Large intestine (tissue), 3 donors: Measurements from ENCODE around the gene NAA60. TPM values are rescaled to one million over a fixed set of nuclear protein-coding genes. Genes with fewer than 3 reads are reported as not detected.
A peak's percentile ranks its signal among the peaks of the same experiment; 100 is the strongest.

Experiments
- DNase-seq, 2 donors: peaks; one replicate each; pipeline versions ENCODE4 v3.0.0 to v3.0.0-alpha.2; 2013
- H3K27ac ChIP-seq: one replicate; pipeline ENCODE4 v1.5.1; 2013; ENCODE audit warnings: low read length
- H3K27me3 ChIP-seq: 2 replicates; pipeline ENCODE4 v1.6.1; 2013; ENCODE audit warnings: low read length; ENCODE audit not compliant: control insufficient read depth, insufficient read depth
- H3K36me3 ChIP-seq: 2 replicates; pipeline ENCODE4 v1.6.1; 2013; ENCODE audit warnings: low read length; ENCODE audit not compliant: control insufficient read depth, insufficient read depth
- H3K4me1 ChIP-seq: one replicate; pipeline ENCODE4 v1.6.1; 2013; ENCODE audit warnings: low read length; ENCODE audit not compliant: control insufficient read depth, insufficient read depth
- H3K4me3 ChIP-seq: one replicate; pipeline ENCODE4 v1.5.1; 2013; ENCODE audit warnings: low read length
- H3K9me3 ChIP-seq: one replicate; pipeline ENCODE4 v1.6.1; 2013; ENCODE audit warnings: mild to moderate bottlenecking, low read depth, low read length, moderate library complexity; ENCODE audit not compliant: control insufficient read depth
- WGBS: methylation state at CpG from one replicate; pipeline ENCODE4 v1.1.5; 2013; ENCODE audit warnings: low lambda C conversion rate; ENCODE audit not compliant: insufficient coverage; 5-methylcytosine and 5-hydroxymethylcytosine counted together
- polyA plus RNA-seq: library from polyadenylated mRNA; unstranded; fragments of 120-200 nt; gene quantifications from one replicate; pipeline ENCODE4 v1.2.1, GENCODE V29; 2013

The NAA60 gene
- polyA plus RNA-seq, 1 donor = 59.3 TPM

DNA sequence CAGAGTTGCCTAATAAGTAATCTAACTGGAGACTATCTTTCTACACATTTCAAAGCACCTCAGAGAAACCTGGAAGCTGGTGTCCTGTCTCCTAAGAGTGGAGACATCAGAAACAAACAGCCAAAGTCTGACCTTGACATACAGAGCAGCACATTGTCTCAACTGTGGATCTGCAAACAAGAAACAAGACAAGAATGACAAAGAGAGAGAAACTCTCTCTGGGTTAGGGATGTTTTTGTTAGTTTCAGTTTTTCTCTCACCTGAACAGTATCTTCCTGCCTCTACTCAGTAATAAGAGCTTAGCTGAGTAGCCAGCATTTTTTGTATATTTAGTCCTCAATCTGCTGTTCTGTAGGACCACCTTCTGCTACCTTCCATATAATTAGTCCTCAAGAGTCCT is 9.1 kb upstream of the NAA60 start:
- Histone ChIP-seq H3K4me1 (no peaks in the 10 kb centered on the region), H3K27me3 (no peaks in the 10 kb centered on the region), H3K4me3 (no peak overlapping the region), H3K9me3 (peaks cover 11% of the 10 kb centered on the region), H3K36me3 (peaks cover 6% of the 10 kb centered on the region), H3K27ac (no peak overlapping the region)
- no peak for DNase-seq

DNA sequence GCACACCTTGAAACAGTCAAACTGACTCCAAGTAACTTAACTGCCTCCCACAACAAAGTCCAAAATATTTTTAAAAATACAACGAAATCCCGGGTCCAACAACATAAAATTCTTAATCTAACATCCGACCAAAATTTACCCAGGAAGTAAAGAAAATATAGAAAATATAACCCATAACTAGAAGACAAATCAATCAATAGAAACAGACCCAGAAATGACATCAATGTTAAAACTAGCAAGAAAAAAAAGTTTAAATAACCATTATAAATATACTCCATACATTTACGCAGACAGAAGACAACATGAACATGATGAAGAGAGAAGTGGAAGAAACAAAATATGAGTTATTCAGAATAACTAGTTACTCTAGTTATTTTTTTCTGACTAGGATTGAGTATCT is 3.8 kb upstream of the NAA60 start:
- Histone ChIP-seq H3K27me3 (no peaks in the 10 kb centered on the region), H3K36me3 (peaks cover 9% of the 10 kb centered on the region), H3K9me3 (peaks cover 22% of the 10 kb centered on the region), H3K4me1 (no peaks in the 10 kb centered on the region), H3K27ac (no peak overlapping the region), H3K4me3 (no peak overlapping the region)
- no peak for DNase-seq
- WGBS = 79% methylated on average over 3 of the region's 4 CpGs

DNA sequence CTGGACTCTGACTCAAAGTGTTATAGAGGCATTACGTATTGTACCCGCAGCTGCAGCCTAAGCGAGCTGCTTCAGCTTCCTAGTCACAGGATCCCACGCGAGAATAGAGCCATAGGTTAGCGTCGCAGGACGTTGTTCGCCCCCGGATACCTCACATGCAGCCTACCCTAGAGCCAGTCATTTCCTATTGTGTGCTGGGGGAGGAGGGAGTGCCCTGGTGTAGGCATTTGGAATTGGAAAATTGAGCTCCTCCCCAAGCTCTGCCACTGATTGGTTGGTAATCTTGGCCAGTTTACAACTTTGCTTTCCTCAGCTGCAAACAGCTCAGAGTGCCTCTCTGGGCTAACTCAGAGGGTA is 530 bp downstream of the NAA60 start:
- Histone ChIP-seq H3K9me3 (peaks cover 19% of the 10 kb centered on the region), H3K27ac (peak overlapping the region; percentile 93), H3K27me3 (no peaks in the 10 kb centered on the region), H3K4me1 (no peaks in the 10 kb centered on the region), H3K4me3 (peak overlapping the region; percentile 79), H3K36me3 (peaks cover 16% of the 10 kb centered on the region)
- no CpG with 5 or more reads among the region's 10 CpGs for WGBS
- peak; percentile 25 to 68 for DNase-seq

DNA sequence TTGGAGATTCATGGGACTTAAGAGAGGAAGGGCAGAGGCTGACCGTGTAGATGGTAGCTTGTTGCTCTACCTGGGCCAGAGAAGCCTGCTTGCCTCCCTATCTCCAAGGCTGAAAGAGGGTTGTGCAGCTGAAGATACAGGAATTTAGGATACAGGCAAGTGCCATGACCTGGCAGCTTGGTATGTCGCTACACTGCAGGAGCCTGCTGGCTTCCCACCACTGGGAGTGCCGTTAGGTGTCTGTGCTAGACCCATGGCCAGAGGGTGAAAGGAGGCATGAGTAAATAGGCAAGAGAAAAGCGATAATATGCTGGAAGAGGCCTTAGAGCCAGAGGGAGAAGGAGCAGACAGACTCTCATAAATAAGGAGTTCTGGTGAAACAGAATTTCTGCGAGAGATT is 10.6 kb downstream of the NAA60 start:
- H3K27me3 ChIP-seq = no peaks in the 10 kb centered on the region
- peaks cover 2% of the 10 kb centered on the region for H3K36me3 ChIP-seq
- 100% methylated on average over 2 of the region's 5 CpGs for WGBS
- peaks cover 4% of the 10 kb centered on the region for H3K4me1 ChIP-seq
- H3K27ac ChIP-seq = no peak overlapping the region
- DNase-seq = no peak
- H3K9me3 ChIP-seq = no peaks in the 10 kb centered on the region
- no peak overlapping the region for H3K4me3 ChIP-seq

DNA sequence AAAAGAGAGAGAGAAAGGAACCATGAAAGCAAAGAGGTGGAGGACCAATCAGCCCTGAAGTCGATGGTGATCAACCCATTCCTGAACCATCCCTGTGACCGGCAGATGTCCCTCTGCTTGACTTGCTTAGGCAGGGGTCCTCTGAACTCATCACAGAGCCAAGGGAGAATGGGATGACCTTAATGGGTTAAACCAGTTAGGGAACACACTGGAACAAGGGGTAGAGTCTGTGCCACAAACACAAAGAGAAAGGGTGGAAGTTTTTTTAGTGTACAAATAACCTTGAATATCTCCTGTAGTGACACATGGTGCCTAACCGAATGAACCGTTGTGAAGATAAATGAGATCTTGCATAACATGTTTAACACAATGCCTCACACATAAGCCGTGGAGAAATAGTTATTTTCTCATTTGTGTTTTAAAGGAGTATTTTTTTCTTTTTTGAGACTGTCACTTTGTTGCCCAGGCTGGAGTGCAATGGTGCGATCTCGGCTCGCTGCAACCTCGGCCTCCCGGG is 11.2 kb downstream of the NAA60 start:
- Histone ChIP-seq H3K27me3 (no peaks in the 10 kb centered on the region), H3K27ac (no peak overlapping the region), H3K36me3 (peaks cover 2% of the 10 kb centered on the region), H3K4me1 (peaks cover 4% of the 10 kb centered on the region), H3K4me3 (no peak overlapping the region), H3K9me3 (no peaks in the 10 kb centered on the region)
- DNase-seq = no peak
- whole genome bisulfite sequencing = 100% methylated on average over 1 of the region's 10 CpGs

DNA sequence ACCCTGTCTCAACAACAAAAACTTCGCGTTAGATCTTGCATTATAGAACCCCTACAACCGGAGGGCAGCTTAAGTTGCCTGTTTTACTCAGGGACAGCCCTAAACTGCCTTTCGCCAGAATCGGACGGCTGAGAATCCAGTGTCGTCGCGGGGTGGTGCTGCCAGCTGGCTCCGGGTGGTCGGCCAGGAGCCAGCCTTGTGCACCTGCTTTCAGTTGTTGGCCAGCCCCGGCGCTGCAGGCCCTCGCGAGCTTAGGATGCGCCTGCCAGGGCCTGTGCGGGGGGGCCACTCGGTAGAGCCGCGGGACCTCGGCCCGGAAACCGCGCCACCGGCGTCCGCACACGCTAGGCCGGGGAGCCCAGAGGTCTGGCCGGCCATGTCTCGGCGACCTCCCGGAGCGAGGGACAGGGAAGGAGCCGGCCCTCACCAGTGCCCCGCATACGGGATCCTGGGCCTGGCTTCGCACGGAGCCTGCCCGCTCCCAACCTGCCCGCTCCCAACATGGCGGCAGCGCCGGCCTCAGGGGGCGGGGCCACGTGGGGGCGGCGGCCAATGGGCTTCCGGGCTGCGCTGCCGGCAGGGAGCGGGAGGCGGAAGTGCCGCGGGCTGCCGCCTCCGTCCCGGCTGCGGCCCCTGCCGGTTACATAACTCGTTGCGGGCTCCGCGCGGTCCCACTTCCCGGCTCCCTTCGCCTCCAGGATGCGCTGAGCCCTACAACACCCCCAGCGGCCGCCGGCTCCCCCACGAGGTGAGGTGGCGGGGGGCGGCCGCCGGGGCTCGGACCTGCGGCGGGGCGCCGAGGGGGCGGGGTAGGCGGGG is 14.2 kb downstream of the NAA60 start:
- Histone ChIP-seq H3K36me3 (no peaks in the 10 kb centered on the region), H3K4me1 (peaks cover 17% of the 10 kb centered on the region), H3K4me3 (peak overlapping the region; percentile 57), H3K9me3 (no peaks in the 10 kb centered on the region), H3K27ac (peak overlapping the region; percentile 91), H3K27me3 (no peaks in the 10 kb centered on the region)
- WGBS = no CpG with 5 or more reads among the region's 83 CpGs
- peak; percentile 91 to 95 for DNase-seq

DNA sequence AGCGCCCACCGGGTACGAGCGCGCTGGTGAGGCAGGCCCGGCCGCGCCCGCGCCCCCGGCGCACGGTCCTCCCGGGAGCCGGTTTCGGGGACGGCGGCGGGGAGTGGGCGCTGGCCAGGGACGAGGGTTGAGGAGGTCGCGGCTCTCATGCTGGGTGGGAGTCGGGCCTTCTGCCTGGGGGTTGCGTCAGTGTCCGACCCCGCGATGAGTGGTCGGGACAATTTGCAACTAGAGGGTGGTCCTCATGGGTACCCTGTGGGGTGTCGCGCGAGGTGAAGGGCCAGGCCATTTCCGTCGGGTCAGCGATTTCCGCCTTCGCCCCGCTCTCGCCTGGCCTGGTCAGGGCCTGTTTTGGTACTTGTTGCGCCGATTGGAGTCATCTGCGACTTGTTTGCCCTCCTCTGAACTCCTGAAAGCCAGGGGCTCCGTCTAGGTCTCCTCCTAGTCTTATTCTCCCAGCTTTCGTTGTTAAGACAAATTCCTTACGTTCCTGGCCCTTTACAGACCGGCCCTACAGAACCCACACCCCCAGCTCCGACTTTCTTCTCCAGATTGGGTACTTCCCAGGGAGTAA is 14.9 kb downstream of the NAA60 start:
- WGBS = no CpG with 5 or more reads among the region's 47 CpGs
- peak in 1 of 2 donors; percentile 64 for DNase-seq
- H3K4me1 ChIP-seq = peaks cover 17% of the 10 kb centered on the region

DNA sequence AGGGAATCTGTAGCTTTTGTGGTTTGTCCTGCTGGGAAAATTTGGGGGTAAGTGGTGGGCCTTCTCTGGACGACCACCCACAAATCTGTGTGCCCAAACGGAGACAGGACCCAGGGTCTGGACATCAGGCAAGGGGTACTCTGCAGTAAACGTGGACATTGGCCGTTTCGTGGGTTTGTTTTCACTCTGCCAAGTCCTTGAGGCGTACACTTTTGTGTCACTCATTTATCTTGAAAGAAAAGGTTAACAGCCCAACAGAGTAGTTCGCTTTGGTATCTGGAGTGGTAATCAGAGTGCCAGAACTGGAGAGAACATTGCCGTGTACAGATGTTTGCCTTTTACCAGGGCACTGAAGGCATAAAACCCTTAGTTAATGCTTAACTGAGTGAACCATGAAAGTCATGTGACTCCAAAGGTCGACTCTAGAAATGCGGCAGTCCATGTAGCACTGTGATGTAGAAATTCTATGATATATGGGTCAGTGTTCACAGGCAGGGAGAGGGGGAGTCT is 15.4 kb downstream of the NAA60 start:
- H3K9me3 ChIP-seq = no peaks in the 10 kb centered on the region
- H3K4me3 ChIP-seq = peak overlapping the region; percentile 93
- no CpG with 5 or more reads among the region's 10 CpGs for WGBS
- H3K27me3 ChIP-seq = no peaks in the 10 kb centered on the region
- peak; percentile 92 to 97 for DNase-seq
- H3K36me3 ChIP-seq = peaks cover 3% of the 10 kb centered on the region
- H3K27ac ChIP-seq = peak overlapping the region; percentile 87
- H3K4me1 ChIP-seq = peaks cover 17% of the 10 kb centered on the region

More for the DNA sequence above, 14.9 kb downstream of the NAA60 start:
- Histone ChIP-seq H3K4me3 (peak overlapping the region; percentile 93), H3K27me3 (no peaks in the 10 kb centered on the region), H3K36me3 (peaks cover 3% of the 10 kb centered on the region), H3K9me3 (no peaks in the 10 kb centered on the region), H3K27ac (peak overlapping the region; percentile 87)

DNA sequence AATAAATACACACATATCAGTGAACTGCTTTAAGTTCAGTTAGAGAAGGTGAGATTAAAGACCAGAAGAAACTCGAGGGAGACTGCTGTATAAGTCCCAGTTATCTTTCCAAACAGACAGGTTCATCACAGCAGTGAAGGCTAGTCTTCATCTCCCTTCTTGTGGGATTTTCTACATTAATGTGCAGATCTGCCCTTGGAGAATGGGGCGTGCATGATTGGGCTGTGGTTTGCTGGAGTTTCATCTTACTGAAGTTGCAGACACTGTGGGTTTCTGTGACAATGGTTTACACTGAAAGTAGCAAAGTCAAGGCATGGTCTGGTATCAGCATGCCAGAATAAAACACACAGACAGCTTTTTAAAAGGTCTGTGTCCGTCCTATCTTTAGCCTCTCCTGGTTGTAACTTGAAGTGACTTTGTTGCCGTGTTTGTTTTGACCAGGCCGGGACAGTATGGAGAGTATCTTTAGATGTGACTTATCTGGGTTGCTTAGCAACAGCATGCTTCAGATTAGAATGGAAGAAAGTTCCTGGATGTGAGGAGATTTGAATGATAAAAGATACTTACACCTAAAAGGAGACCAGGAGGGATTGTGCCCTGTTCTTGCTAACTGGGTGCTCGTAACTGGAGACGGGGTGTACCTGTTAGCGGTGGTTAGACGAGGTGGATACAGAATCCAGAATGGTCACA is 16.1 kb downstream of the NAA60 start:
- H3K36me3 ChIP-seq = peaks cover 3% of the 10 kb centered on the region
- DNase-seq = no peak
- WGBS = no CpG with 5 or more reads among the region's 9 CpGs
- peak overlapping the region; percentile 93 for H3K4me3 ChIP-seq
- peaks cover 17% of the 10 kb centered on the region for H3K4me1 ChIP-seq
- peak overlapping the region; percentile 87 for H3K27ac ChIP-seq
- H3K27me3 ChIP-seq = no peaks in the 10 kb centered on the region
- H3K9me3 ChIP-seq = no peaks in the 10 kb centered on the region

DNA sequence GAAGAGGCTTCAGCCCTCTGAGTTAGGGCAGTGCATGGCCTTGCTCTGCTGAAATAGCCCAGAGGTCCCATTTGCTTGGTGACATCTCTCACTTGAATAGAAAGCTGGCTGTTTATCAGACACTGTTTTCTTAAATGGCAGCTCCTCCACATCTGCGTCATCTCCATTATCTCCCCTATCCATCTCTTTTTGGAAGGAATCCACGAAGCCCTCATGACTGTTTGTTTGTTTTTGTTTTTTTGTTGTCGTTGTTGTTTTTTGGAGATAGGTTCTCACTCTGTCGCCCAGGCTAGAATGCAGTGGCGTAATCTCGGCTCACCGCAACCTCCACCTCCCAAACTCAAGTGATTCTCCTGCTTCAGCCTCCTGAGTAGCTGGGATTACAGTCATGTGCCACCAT is 16.6 kb downstream of the NAA60 start:
- Histone ChIP-seq H3K27ac (peak overlapping the region; percentile 87), H3K4me1 (peaks cover 17% of the 10 kb centered on the region), H3K36me3 (peaks cover 3% of the 10 kb centered on the region), H3K9me3 (no peaks in the 10 kb centered on the region), H3K4me3 (no peak overlapping the region), H3K27me3 (no peaks in the 10 kb centered on the region)
- WGBS = no CpG with 5 or more reads among the region's 7 CpGs
- no peak for DNase-seq
